ENCODE data around the gene GPR15.

DNA sequence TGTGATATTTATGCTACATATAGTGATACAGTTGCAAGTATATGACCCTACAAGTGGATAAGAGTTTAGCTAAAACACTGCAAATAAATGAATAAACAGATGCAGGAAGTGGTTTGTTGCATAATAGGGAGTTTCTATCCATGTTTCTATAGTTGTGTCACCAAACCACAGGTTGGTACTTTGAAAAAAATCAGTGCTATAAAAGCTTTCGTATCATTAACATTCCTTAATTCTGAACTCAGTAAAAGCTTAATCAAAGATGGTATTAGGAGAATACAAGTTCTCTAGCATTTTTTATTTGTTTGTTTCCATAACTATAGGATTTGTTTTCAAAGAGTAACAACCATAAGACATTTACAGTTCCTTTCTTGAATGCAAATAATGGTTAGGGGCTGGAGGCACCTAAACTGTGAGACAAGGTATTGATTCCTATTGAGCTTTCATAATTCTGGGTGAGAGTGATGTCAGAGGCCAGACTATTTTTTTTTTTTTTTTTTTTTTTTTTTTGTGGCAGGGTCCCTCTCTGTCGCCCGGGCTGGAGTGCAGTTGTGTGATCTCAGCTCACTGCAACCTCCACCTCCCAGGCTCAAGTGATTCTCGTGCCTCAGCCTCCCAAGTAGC is 32.0 kb downstream of the GPR15 start:
- TF ChIP-seq, protein P1, sequence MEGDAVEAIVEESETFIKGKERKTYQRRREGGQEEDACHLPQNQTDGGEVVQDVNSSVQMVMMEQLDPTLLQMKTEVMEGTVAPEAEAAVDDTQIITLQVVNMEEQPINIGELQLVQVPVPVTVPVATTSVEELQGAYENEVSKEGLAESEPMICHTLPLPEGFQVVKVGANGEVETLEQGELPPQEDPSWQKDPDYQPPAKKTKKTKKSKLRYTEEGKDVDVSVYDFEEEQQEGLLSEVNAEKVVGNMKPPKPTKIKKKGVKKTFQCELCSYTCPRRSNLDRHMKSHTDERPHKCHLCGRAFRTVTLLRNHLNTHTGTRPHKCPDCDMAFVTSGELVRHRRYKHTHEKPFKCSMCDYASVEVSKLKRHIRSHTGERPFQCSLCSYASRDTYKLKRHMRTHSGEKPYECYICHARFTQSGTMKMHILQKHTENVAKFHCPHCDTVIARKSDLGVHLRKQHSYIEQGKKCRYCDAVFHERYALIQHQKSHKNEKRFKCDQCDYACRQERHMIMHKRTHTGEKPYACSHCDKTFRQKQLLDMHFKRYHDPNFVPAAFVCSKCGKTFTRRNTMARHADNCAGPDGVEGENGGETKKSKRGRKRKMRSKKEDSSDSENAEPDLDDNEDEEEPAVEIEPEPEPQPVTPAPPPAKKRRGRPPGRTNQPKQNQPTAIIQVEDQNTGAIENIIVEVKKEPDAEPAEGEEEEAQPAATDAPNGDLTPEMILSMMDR (IDR thresholded peaks at IDR 0.05), result no peak
- no peak for TF ChIP-seq POLR2A (IDR thresholded peaks at IDR 0.05)

All from testis (tissue), 2 donors.